Upper lobe of left lung (tissue), 6 donors: ENCODE results near the gene GLP1R. TPM values are rescaled to one million over a fixed set of nuclear protein-coding genes. Genes with fewer than 3 reads are reported as not detected.

Experiments
- ATAC-seq, 2 donors: fragments of 200-7000 bp; cut with Tn5 transposase; one replicate each; pipeline ENCODE4 v1.9.1; 2022; ENCODE audit warnings: mild to moderate bottlenecking in 2 of 2, moderate library complexity in 2 of 2; ENCODE audit not compliant: low FRiP score in 2 of 2
- DNase-seq, 2 donors: peaks; one replicate each; pipeline ENCODE4 v3.0.0-alpha.2; 2019 to 2020
- H3K27ac ChIP-seq, 4 donors: fragments of 200-600 bp; sonication (generic); one replicate each; pipeline ENCODE4 v1.5.1; 2016 to 2019
- H3K27me3 ChIP-seq, 4 donors: fragments of 200-600 bp; sonication (generic); one replicate each; pipeline ENCODE4 v1.5.1; 2017 to 2019
- H3K36me3 ChIP-seq, 4 donors: fragments of 200-600 bp; sonication (generic); one replicate each; pipeline ENCODE4 v1.5.1; 2016 to 2019
- H3K4me1 ChIP-seq, 4 donors: fragments of 200-600 bp; sonication (generic); one replicate each; pipeline ENCODE4 v1.5.1; 2018 to 2019
- H3K4me3 ChIP-seq, 4 donors: fragments of 200-600 bp; sonication (generic); one replicate each; pipeline ENCODE4 v1.5.1; 2017 to 2019; ENCODE audit warnings: mild to moderate bottlenecking in 2 of 4, moderate library complexity in 1 of 4
- H3K9me3 ChIP-seq, 4 donors: fragments of 200-600 bp; sonication (generic); one replicate each; pipeline ENCODE4 v1.5.1; 2018 to 2019
- CTCF ChIP-seq, 6 experiments: fragments of 450-650 bp in 4 of 6; fragments of 200-600 bp in 2 of 6; sonication (generic) in 2 of 6; IDR thresholded peaks; one replicate each; pipeline ENCODE4 v1.5.1; 2016 to 2019; ENCODE audit warnings: antibody characterized with exemption in 6 of 6
- EP300 ChIP-seq, 4 donors: sonication (generic); formaldehyde crosslinking; IDR thresholded peaks; one replicate each; pipeline ENCODE4 v1.5.1; 2017; ENCODE audit warnings: antibody characterized with exemption in 4 of 4, control low read depth in 2 of 4
- POLR2A ChIP-seq, 4 donors: fragments of 450-650 bp; IDR thresholded peaks; one replicate each; pipeline ENCODE4 v1.5.1; 2016 to 2017; ENCODE audit warnings: antibody characterized with exemption in 4 of 4, mild to moderate bottlenecking in 2 of 4
- POLR2AphosphoS5 ChIP-seq, 2 donors: sonication (generic); formaldehyde crosslinking; IDR thresholded peaks; one replicate each; pipeline ENCODE4 v1.5.1; 2017; ENCODE audit warnings: antibody characterized with exemption in 2 of 2
- WGBS, 2 donors: methylation state at CpG; one replicate each; pipeline ENCODE4 v1.1.5; 2017 to 2018; 5-methylcytosine and 5-hydroxymethylcytosine counted together
- total RNA-seq, 6 donors: library from RNA; depleted of rRNA in 4 of 6; stranded (reverse); fragments of >200 nt in 4 of 6; gene quantifications; one replicate each; pipeline versions ENCODE4 v1.1.0 to v1.2.1, GENCODE V29; 2016 to 2021
- donor health status: DM: no; HTN: no; CAD: no; lungs with moderate emphysema.
- donor health status: DM: no; HTN: yes; CAD: no; lungs with severe emphysema.

The GLP1R gene
- total RNA-seq, 6 donors from 2014 or later: 0.09 to 0.24 TPM; not detected in 4

GRCh38 chr6:39026175-39026574, 22.4 kb upstream of the GLP1R start:
- no peak for TF ChIP-seq POLR2A (IDR thresholded peaks at IDR 0.05)
- no peak for TF ChIP-seq EP300 (IDR thresholded peaks at IDR 0.05)
- no peak for TF ChIP-seq CTCF (IDR thresholded peaks at IDR 0.05)
- TF ChIP-seq POLR2AphosphoS5 (IDR thresholded peaks at IDR 0.05): no peak
- H3K4me3 ChIP-seq: no peak overlapping the region
- 49 to 75% methylated on average over 3 of the region's 3 CpGs for WGBS, 2 donors
- DNase-seq: no peak
- no peak overlapping the region for H3K27ac ChIP-seq
- no peaks in the 10 kb centered on the region for H3K27me3 ChIP-seq
- H3K9me3 ChIP-seq: no peaks in the 10 kb centered on the region
- no peaks in the 10 kb centered on the region for H3K36me3 ChIP-seq
- no peaks in the 10 kb centered on the region for H3K4me1 ChIP-seq
- no peak for ATAC-seq

- Histone ChIP-seq H3K36me3 (no peaks in the 10 kb centered on the region), H3K27ac (no peak overlapping the region), H3K27me3 (no peaks in the 10 kb centered on the region), H3K4me3 (no peak overlapping the region), H3K4me1 (no peaks in the 10 kb centered on the region), H3K9me3 (no peaks in the 10 kb centered on the region)
- ATAC-seq: peak in 1 of 2 donors; percentile 44
- DNase-seq: no peak
- TF ChIP-seq EP300 (IDR thresholded peaks at IDR 0.05) (no peak), POLR2A (IDR thresholded peaks at IDR 0.05) (no peak), CTCF (IDR thresholded peaks at IDR 0.05) (peak in 5 of 6 experiments; percentile 21 to 55 (median 38))
- WGBS, 2 donors: 77% methylated on average over 13 of the region's 13 CpGs
Measured at GRCh38 chr6:39029156-39030011, 19.2 kb upstream of the GLP1R start.

- Histone ChIP-seq H3K4me3 (no peak overlapping the region), H3K27ac (no peak overlapping the region), H3K9me3 (no peaks in the 10 kb centered on the region), H3K27me3 (no peaks in the 10 kb centered on the region), H3K36me3 (no peaks in the 10 kb centered on the region), H3K4me1 (peaks cover 0 to 4% (median 0%) of the 10 kb centered on the region in 4 donors)
- DNase-seq (peak in 1 of 2 donors; percentile 52), ATAC-seq (no peak)
- TF ChIP-seq POLR2AphosphoS5 (IDR thresholded peaks at IDR 0.05): no peak
- no peak for TF ChIP-seq EP300 (IDR thresholded peaks at IDR 0.05)
- TF ChIP-seq POLR2A (IDR thresholded peaks at IDR 0.05): no peak
- TF ChIP-seq CTCF (IDR thresholded peaks at IDR 0.05): no peak
- 60 to 67% methylated on average over 9 of the region's 9 CpGs for WGBS, 2 donors
Measured at GRCh38 chr6:39035681-39036080, 12.9 kb upstream of the GLP1R start.

- Histone ChIP-seq H3K4me1 (peaks cover 0 to 4% (median 0%) of the 10 kb centered on the region in 4 donors), H3K4me3 (no peak overlapping the region), H3K27ac (no peak overlapping the region), H3K9me3 (peaks cover 0 to 4% (median 0%) of the 10 kb centered on the region in 4 donors), H3K27me3 (no peaks in the 10 kb centered on the region), H3K36me3 (no peaks in the 10 kb centered on the region)
- no peak for TF ChIP-seq CTCF (IDR thresholded peaks at IDR 0.05)
- DNase-seq: no peak
- 21 to 25% methylated on average over 4 of the region's 4 CpGs for WGBS, 2 donors
- ATAC-seq: no peak
Measured at GRCh38 chr6:39037082-39037508, 11.5 kb upstream of the GLP1R start.

- DNase-seq: peak in 1 of 2 donors; percentile 46
- no peak for ATAC-seq
- Histone ChIP-seq H3K9me3 (peaks cover 0 to 4% (median 0%) of the 10 kb centered on the region in 4 donors), H3K27ac (no peak overlapping the region), H3K4me1 (peaks cover 0 to 4% (median 0%) of the 10 kb centered on the region in 4 donors), H3K36me3 (no peaks in the 10 kb centered on the region), H3K27me3 (no peaks in the 10 kb centered on the region), H3K4me3 (no peak overlapping the region)
- TF ChIP-seq POLR2A (IDR thresholded peaks at IDR 0.05) (no peak), EP300 (IDR thresholded peaks at IDR 0.05) (no peak), POLR2AphosphoS5 (IDR thresholded peaks at IDR 0.05) (no peak), CTCF (IDR thresholded peaks at IDR 0.05) (no peak)
- WGBS, 2 donors: 60 to 66% methylated on average over 5 to 6 of the region's 6 CpGs
Measured at GRCh38 chr6:39037707-39038106, 10.9 kb upstream of the GLP1R start.
